GM12892 (cell line): Measurements from ENCODE around the gene TCERG1.

Source experiments
- DNase-seq: peaks from one replicate; pipeline ENCODE4 v3.0.0; 2011; ENCODE audit not compliant: insufficient read length
- FAIRE-seq: peaks from 2 replicates; lab custom pipeline; 2011; peaks lifted over from hg19 to GRCh38; lab: Jason Lieb, UNC
- POLR2A ChIP-seq: IDR thresholded peaks from 2 replicates; pipeline ENCODE4 v1.6.1; 2011; ENCODE audit warnings: low read depth, low read length, control low read depth
- POLR2AphosphoS5 ChIP-seq: IDR thresholded peaks from 2 replicates; pipeline ENCODE4 v1.6.1; 2011; ENCODE audit warnings: low read depth, low read length, control low read depth
- TAF1 ChIP-seq: IDR thresholded peaks from 2 replicates; pipeline ENCODE4 v1.6.1; 2011; ENCODE audit warnings: low read depth, mild to moderate bottlenecking, control low read depth, low read length, borderline replicate concordance

TCERG1 gene

DNA sequence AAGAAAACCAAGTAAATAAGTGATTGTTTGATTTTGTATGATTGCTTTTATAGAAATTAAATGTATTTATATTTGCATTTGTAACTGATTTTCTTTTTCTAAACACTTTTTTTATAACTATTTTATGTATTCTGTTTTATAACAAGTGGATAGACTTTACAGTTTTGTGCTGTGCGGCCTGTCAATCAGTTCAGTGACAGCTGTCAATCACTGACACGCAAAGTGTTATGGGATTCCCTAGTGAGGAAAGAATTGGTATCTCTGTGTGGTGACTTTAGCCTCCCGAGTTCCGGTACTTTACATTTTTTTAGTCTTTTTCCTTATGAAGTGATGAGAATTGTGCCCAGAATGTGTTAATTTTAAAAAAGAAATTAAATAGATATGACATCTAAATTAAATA is 52.5 kb downstream of the TCERG1 start:
- no peak for DNase-seq
- no peak for FAIRE-seq
- TF ChIP-seq POLR2A (no peak), POLR2AphosphoS5 (no peak), TAF1 (no peak)

DNA sequence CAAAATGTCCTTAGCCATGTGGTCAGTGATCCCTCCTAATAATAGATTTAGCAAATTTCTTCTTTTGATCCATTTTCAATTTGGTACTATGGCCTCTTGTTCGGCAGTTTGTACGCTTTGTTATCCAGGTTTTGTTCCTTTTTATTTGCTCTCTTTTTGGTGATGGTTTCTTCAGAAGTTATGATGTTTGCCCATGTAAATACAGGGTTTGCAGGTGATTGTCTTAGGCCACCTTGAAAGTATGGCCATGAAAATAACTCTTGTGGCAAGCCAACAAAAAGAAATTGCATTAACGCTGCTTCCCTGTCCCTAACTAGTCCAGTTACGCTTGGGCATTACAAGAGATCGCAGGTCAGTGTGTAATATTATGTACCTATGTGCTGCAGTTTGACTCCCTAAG is 60.3 kb downstream of the TCERG1 start:
- FAIRE-seq (no peak), DNase-seq (no peak)
- TF ChIP-seq POLR2A (no peak), TAF1 (no peak), POLR2AphosphoS5 (no peak)

DNA sequence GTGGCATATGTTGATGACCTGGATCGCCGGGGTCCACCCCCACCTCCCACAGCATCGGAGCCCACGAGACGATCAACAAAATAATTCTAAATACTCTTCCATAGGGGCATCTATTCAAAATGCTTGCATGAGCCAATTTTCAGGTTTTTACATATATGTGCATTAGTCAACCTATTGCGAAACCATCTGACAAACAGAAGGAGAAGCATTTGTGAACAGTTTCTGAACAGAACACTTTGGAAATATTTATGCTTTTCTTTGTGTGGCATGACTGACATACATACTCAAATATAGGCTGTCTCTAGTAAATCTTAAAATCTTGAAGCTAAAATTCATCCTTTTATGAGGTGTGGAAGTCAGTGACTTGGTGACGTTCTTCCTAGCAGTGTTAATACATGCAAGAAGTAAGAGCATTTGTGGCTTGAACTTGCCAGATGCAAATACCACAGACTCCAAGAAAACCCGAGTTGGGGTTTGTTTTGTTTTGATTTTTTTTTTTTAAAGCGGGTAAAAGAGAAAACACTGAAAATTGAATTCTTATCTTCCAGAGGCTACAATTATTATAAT is 63.5 kb downstream of the TCERG1 start:
- TF ChIP-seq POLR2A (no peak), TAF1 (no peak), POLR2AphosphoS5 (no peak)
- FAIRE-seq, result no peak

DNA sequence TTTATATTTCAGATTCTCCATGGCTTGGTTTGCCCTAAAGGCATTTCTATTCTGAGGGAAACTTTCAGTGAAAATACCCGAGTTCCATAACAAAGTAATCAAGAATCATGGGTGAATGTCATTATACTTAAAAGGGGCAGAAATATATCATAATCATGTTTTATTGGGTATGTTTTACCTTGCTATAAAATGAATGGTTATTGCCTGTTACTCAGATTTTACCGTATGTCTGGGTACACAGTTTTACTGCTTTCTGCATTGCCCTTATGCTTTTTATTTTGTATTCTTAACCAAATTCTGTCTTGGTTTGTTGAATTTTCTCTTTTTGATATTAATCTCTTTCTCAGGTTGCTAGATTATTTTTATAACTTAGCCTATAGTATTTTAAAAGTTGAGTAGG is 66.3 kb downstream of the TCERG1 start:
- no peak for TF ChIP-seq POLR2AphosphoS5
- TF ChIP-seq POLR2A, result no peak
- TF ChIP-seq TAF1, result no peak
- no peak for FAIRE-seq
- no peak for DNase-seq

More for the DNA sequence above, 63.5 kb downstream of the TCERG1 start:
- no peak for DNase-seq

DNA sequence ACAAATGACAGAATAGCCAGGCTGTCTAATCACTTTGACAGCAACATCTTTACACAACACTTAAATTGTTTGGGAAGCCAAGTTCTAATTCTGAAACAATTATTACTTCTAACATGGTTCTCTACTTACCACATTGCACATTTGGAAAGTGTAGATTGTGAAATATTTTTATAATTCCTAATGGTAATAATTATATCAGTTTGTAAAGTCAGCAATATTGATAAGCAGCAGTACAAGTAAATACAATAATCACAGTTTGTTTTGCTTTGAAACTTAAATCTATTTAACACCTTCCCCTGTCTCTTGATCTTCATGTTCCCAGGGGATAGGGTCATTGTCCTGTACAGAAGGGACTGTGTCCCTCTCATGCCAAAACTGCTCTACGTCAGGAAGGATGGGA is 67.4 kb downstream of the TCERG1 start:
- TF ChIP-seq POLR2A, result no peak
- TF ChIP-seq POLR2AphosphoS5, result no peak
- TF ChIP-seq TAF1, result no peak
- FAIRE-seq (no peak), DNase-seq (no peak)

DNA sequence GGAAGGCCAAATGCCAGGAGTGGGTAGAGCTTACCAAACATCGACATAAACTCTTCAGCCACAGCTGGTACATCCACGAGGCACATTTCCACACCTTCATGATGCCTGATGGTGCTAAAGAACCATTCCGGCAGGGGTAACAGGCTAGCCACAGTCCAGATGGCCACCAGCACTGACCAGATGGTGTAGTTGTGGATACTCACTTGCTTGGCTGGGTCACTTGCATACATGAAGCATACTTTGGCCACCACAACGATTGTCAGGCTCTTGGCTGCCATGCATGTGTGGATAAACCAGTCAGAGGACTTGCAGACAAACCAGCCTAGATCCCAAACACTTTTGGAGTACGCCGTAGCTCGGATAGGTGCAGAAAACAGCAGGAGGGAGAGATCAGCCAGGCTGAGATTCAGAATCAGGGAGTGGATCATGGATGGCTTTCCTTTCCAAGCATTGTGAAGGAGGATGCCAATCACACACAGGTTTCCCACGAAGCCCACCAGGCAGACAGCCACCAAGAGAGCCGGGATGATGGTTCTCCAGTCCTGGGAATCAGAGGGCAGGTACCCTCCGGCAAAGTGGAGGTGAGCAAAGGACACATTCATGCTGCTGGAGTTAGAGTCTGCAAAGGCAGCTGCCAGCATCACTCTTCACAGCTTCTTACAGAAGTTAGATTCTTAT is 68.5 kb downstream of the TCERG1 start:
- TF ChIP-seq POLR2A (no peak), POLR2AphosphoS5 (no peak), TAF1 (no peak)
- no peak for DNase-seq
- no peak for FAIRE-seq

DNA sequence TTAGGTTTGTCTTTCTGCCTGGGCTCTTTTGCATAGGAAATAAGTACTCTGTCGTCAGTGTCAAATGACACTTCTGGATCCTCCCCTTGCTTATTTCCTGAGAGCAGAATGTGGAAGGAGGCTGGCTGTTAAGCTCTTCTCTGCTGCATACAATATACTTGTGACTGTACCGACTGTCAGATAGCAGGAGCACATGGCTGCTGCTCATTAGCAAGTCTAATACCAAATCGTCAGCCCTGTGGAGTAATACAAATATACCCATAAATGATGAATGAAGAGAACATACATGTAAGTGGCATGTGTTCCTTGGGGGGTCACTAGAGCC is 69.0 kb downstream of the TCERG1 start, which contains the start of gene GPR151:
GPR151 (minus strand) TSS at position 40 of the 325 bp plus-strand sequence. CDS start 77 bp downstream, outside the sequence.
- TF ChIP-seq POLR2AphosphoS5 (no peak), POLR2A (no peak), TAF1 (no peak)
- DNase-seq (no peak), FAIRE-seq (no peak)

DNA sequence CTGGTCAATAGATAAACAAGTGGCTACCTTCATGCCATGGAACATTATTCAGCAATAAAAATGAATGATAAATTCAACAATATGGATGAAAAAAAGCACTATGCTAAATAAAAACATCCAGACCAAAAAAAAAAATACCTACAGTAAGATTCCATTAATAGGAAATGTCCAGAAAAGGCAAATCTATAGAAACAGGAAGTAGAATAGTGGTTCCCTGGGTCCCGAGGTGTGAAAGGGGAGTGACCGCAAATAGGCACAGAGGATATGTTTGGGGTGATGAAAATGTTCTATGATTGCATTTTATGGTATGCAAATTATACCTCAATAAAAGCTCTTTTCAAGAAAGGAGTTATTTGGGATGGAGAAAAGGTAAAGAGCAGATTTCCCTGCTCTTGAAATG is 72.4 kb downstream of the TCERG1 start:
- FAIRE-seq (no peak), DNase-seq (no peak)
- TF ChIP-seq POLR2A (no peak), TAF1 (no peak), POLR2AphosphoS5 (no peak)

DNA sequence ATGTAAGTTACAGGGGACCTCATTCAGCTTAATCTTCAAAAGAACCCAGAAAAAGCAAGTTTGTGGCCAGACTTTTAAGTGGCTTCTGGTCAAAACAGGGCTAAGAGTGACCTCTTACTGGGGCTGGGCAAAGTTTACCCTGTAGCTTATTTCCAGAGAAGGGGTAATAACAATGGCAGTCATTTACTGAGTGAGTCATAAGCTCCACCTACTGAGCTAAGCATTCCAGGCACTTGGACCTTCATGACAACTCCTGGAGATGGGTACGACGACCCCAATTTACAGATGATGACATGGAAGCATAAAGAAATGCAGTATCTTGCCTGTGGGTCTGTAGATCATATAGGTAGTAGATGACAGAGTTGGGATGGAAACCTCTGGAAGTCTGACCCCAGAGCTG is 73.6 kb downstream of the TCERG1 start:
- FAIRE-seq (no peak), DNase-seq (no peak)

DNA sequence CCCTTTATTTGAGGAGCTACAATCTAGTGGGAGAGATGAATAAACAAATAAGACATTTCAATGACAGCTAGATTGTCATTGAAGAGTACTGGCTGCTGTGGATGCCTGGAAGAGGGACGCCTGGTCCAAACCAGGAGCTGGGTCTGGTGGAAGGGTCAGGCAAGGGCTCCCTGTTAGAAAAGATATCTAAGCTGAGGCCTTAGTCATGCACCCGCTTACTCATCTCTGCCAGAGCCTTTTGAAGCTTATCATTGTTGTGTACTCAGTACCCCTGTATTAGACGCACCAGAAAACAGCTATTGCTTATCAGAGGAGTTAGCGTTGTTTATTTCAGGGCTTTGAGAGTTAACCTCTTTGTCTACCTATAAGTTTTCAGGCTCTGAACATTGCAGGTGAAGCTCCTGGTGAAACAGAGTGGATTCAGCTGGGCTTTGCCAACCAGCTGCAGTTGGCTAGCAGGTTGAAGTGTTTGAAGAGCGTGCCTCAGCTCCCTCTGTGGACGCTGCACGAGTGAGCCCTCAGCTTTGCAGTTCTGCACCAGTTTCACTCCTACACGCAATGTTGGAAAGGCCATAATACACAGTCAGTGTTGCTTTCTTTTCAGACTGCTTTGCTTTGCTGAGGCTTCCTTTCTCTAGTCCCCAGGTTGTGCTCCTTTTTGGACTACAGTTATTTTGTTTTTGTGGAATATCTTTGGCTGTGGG is 74.4 kb downstream of the TCERG1 start:
- no peak for FAIRE-seq
- TF ChIP-seq TAF1 (no peak), POLR2A (no peak), POLR2AphosphoS5 (no peak)

More for the DNA sequence above, 73.6 kb downstream of the TCERG1 start:
- TF ChIP-seq TAF1 (no peak), POLR2A (no peak), POLR2AphosphoS5 (no peak)

DNA sequence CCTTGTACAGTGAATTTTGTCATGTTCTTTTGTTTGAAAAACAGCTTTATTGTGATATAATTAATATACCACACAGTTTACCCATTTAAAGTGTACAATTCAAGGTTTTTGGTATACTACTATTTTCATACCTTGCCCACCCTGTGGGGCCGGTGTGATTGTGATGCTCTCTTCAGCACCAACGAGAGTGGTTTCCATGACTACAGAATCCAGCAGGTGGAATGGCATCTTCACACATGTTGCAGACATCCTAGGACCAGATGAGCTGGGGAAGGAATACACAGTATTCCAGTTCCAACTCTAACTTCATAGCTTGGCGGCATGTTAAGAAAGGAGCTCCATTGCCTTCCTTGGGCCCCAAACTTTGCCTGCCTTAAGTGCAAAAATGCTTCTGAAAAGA is 76.6 kb downstream of the TCERG1 start:
- TF ChIP-seq TAF1 (no peak), POLR2A (no peak), POLR2AphosphoS5 (no peak)
- DNase-seq (no peak), FAIRE-seq (no peak)

More for the DNA sequence above, 74.4 kb downstream of the TCERG1 start:
- no peak for DNase-seq
